KBM-7 (cell line): ENCODE data around the gene NEDD9.

Source experiments
- DNase-seq: peaks from one replicate; pipeline ENCODE4 v3.0.0-alpha.2; 2015
- in situ Hi-C: fragments of 300-500 bp; cut with MboI; formaldehyde crosslinking; loops from 2 replicates; pipeline ENCODE4 v1.14.3; 2020; ENCODE audit warnings: low sequenced_read_pairs, low pct_unique_long_range_greater_than_20kb, mixed read lengths

Gene NEDD9

GRCh38 chr6:11206576-11206975, 25.9 kb downstream of the NEDD9 start:
- DNase-seq = no peak
- in situ Hi-C loops = no loop called here

GRCh38 chr6:11204794-11205366, 27.6 kb downstream of the NEDD9 start:
- in situ Hi-C loops = no loop called here

GRCh38 chr6:11204005-11204399, 28.5 kb downstream of the NEDD9 start:
- DNase-seq = no peak
- in situ Hi-C loops = no loop called here

More at GRCh38 chr6:11204794-11205366, 27.6 kb downstream of the NEDD9 start:
- no peak for DNase-seq

- no peak for DNase-seq
- in situ Hi-C loops = no loop called here
These were observed 29.0 kb downstream of the NEDD9 start for GRCh38 chr6:11203306-11204004.

GRCh38 chr6:11202513-11203305, 29.8 kb downstream of the NEDD9 start:
- DNase-seq = no peak
- in situ Hi-C loops = no loop called here

GRCh38 chr6:11201772-11202512, 30.5 kb downstream of the NEDD9 start:
- no peak for DNase-seq
- in situ Hi-C loops = no loop called here

- in situ Hi-C loops = no loop called here
These were observed 31.5 kb downstream of the NEDD9 start for GRCh38 chr6:11201015-11201414.

GRCh38 chr6:11200356-11200755, 32.1 kb downstream of the NEDD9 start:
- in situ Hi-C loops = no loop called here

More at GRCh38 chr6:11201015-11201414, 31.5 kb downstream of the NEDD9 start:
- DNase-seq = no peak

GRCh38 chr6:11198663-11199603, 33.5 kb downstream of the NEDD9 start:
- DNase-seq = peak; percentile 70
- in situ Hi-C loops = no loop called here

More at GRCh38 chr6:11200356-11200755, 32.1 kb downstream of the NEDD9 start:
- DNase-seq = no peak

- in situ Hi-C loops = no loop called here
- no peak for DNase-seq
These were observed 34.6 kb downstream of the NEDD9 start for GRCh38 chr6:11197850-11198249.

GRCh38 chr6:11197175-11197536, 35.3 kb downstream of the NEDD9 start:
- in situ Hi-C loops = no loop called here
- DNase-seq = no peak

GRCh38 chr6:11196511-11197174, 35.8 kb downstream of the NEDD9 start:
- in situ Hi-C loops = no loop called here
- no peak for DNase-seq

GRCh38 chr6:11194356-11195218, 37.9 kb downstream of the NEDD9 start:
- in situ Hi-C loops = no loop called here
- no peak for DNase-seq

GRCh38 chr6:11193434-11193833, 39.0 kb downstream of the NEDD9 start:
- no peak for DNase-seq
- in situ Hi-C loops = no loop called here

GRCh38 chr6:11192167-11192566, 40.3 kb downstream of the NEDD9 start:
- DNase-seq = no peak
- in situ Hi-C loops = no loop called here

GRCh38 chr6:11190625-11191245, 41.7 kb downstream of the NEDD9 start:
- DNase-seq = no peak
- in situ Hi-C loops = no loop called here
